ENCODE measurements around the gene DOCK2. TPM values are rescaled to one million over a fixed set of nuclear protein-coding genes. Genes with fewer than 3 reads are reported as not detected.
"Not testable (repeated sequence)": the region's sequence is repeated elsewhere in the genome, so short reads cannot be mapped to it uniquely, and the experiment has no call there.

Gene DOCK2
- polyA plus RNA-seq, 3 donors, result 2.1 to 3.4 (median 2.5) TPM

GRCh38 chr5:169754737-169755136, 117.7 kb downstream of the DOCK2 start:
- no peak for DNase-seq

GRCh38 chr5:169756071-169756765, 119.1 kb downstream of the DOCK2 start:
- DNase-seq, result no peak

- no peak for DNase-seq
These were observed 119.9 kb downstream of the DOCK2 start for GRCh38 chr5:169757016-169757415.

GRCh38 chr5:169758886-169759285, 121.8 kb downstream of the DOCK2 start:
- no peak for DNase-seq

GRCh38 chr5:169760229-169760628, 123.2 kb downstream of the DOCK2 start:
- no peak for DNase-seq

- DNase-seq, result no peak
These were observed 125.4 kb downstream of the DOCK2 start for GRCh38 chr5:169762338-169763095.

GRCh38 chr5:169763376-169764017, 126.4 kb downstream of the DOCK2 start:
- DNase-seq, result no peak

GRCh38 chr5:169764018-169764378, 126.9 kb downstream of the DOCK2 start:
- no peak for DNase-seq

GRCh38 chr5:169765176-169765996, 128.3 kb downstream of the DOCK2 start:
- DNase-seq, result no peak

- not testable (repeated sequence) for DNase-seq
These were observed 129.9 kb downstream of the DOCK2 start for GRCh38 chr5:169766943-169767342.

- no peak for DNase-seq
These were observed 130.9 kb downstream of the DOCK2 start for GRCh38 chr5:169767938-169768337.

- DNase-seq, result no peak
These were observed 131.3 kb downstream of the DOCK2 start for GRCh38 chr5:169768416-169768815.

- DNase-seq, result no peak
These were observed 133.0 kb downstream of the DOCK2 start for GRCh38 chr5:169770109-169770508.

- DNase-seq, result no peak
These were observed 135.2 kb downstream of the DOCK2 start for GRCh38 chr5:169772256-169772655.

GRCh38 chr5:169772688-169773087, 135.6 kb downstream of the DOCK2 start:
- no peak for DNase-seq

- DNase-seq, result peak; percentile 51
These were observed 140.1 kb downstream of the DOCK2 start for GRCh38 chr5:169777159-169777558.

GRCh38 chr5:169778622-169779596, 141.8 kb downstream of the DOCK2 start:
- peak; percentile 21 for DNase-seq

- DNase-seq, result no peak
These were observed 144.6 kb downstream of the DOCK2 start for GRCh38 chr5:169781420-169782345.

GRCh38 chr5:169785771-169786618, 148.9 kb downstream of the DOCK2 start:
- no peak for DNase-seq

All from renal pelvis (tissue), 4 donors.